Ovary (tissue), 3 donors: ENCODE results near the gene KNDC1.

Source experiments
- POLR2A ChIP-seq: fragments of 450-650 bp; IDR thresholded peaks from one replicate; pipeline ENCODE4 v1.6.1; 2017; ENCODE audit warnings: antibody characterized with exemption, mild to moderate bottlenecking, moderate library complexity
- TF ChIP-seq, protein P1 (sequence below), 3 donors: fragments of 450-650 bp in 2 of 3; fragments of 200-600 bp in 1 of 3; IDR thresholded peaks; one replicate each; pipeline versions ENCODE4 v1.5.1 to v1.8.0; 2016 to 2022; ENCODE audit warnings: antibody characterized with exemption in 3 of 3, mild to moderate bottlenecking in 1 of 3
- donor health status: DM: no; HTN: no; CAD: no.

DNA sequence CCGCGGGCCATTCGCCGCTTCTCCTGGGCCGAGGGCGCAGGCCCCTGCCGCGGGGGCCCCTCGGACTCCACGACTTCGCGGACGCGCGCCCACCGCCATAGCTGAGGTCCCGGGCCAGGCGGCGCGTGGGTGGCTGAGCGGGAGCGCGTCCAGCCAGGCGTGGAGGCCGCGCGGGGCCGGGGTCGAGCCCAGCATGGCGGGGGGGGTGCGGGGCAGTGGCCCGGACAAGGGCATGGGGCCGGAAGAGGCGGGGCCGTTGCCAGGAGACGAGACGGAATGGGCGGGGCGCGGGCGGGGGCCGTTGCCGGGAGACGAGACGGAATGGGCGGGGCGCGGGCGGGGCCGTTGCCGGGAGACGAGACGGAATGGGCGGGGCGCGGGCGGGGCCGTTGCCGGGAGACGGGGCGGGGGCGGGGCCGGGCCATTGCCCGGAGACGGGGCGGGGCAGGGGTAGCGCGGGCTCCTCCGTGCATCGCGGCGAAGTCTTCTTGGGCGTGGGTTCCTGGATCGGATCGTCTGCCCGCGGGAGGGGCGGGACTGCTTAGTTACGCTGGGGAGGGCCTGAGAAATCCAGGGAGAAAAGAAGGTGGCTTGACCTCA lies 101.8 kb downstream of the KNDC1 start:
- TF ChIP-seq, protein P1, sequence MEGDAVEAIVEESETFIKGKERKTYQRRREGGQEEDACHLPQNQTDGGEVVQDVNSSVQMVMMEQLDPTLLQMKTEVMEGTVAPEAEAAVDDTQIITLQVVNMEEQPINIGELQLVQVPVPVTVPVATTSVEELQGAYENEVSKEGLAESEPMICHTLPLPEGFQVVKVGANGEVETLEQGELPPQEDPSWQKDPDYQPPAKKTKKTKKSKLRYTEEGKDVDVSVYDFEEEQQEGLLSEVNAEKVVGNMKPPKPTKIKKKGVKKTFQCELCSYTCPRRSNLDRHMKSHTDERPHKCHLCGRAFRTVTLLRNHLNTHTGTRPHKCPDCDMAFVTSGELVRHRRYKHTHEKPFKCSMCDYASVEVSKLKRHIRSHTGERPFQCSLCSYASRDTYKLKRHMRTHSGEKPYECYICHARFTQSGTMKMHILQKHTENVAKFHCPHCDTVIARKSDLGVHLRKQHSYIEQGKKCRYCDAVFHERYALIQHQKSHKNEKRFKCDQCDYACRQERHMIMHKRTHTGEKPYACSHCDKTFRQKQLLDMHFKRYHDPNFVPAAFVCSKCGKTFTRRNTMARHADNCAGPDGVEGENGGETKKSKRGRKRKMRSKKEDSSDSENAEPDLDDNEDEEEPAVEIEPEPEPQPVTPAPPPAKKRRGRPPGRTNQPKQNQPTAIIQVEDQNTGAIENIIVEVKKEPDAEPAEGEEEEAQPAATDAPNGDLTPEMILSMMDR (IDR thresholded peaks at IDR 0.05): no peak
- TF ChIP-seq POLR2A: peak; percentile 45
